ENCODE results near the gene LRRC15. TPM values are rescaled to one million over a fixed set of nuclear protein-coding genes. Genes with fewer than 3 reads are reported as not detected.

LRRC15 gene
- total and polyA plus RNA-seq, 2 experiments from 2014 or later = not detected

DNA sequence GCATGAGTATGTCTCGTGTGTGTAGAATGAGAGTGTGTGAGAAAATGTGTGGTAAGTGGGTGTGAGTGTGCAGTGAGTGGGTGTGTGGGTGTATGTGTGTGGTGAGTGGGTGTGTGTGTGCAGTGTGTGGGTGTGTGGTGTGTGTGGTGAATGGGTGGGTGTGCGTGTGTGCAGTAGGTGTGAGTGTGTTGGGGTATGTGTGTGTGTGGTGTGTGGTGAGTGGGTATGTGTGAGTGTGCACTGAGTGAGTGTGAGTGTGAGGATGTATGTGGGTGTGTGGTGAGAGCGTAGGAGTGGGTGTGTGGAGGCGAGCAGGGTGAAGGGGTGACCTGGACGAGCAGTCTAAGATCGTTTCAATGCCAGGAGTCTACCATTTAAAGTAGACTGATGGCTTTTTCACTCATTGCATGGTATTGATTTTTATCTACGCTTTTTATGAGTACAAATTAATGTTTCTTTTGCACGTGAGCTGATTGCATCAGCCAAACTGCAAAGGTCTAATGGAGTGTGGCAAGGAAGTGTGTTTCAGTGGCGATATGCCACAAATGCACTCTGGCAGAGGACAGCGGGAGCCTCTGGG is 16.8 kb downstream of the LRRC15 start:
- H3K9me3 ChIP-seq (ENCODE audit: low read depth) = no peaks in the 10 kb centered on the region
- 89% methylated on average over 10 of the region's 10 CpGs for WGBS (ENCODE audit: low lambda C conversion rate, missing lambda C conversion rate)
- H2AFZ ChIP-seq = no peak overlapping the region
- H3K36me3 ChIP-seq (replicated peaks; ENCODE audit: insufficient read depth, low read depth) = no peaks in the 10 kb centered on the region
- H4K20me1 ChIP-seq (ENCODE audit: insufficient read depth, poor library complexity, severe bottlenecking) = no peaks in the 10 kb centered on the region
- DNase-seq (ENCODE audit: low spot score) = no peak
- peaks cover 2% of the 10 kb centered on the region for H3K4me1 ChIP-seq (ENCODE audit: insufficient read depth)
- H3K27me3 ChIP-seq = no peaks in the 10 kb centered on the region
- H3K4me3 ChIP-seq = no peak overlapping the region
- H3K9me2 ChIP-seq (replicated peaks; ENCODE audit: insufficient read depth) = no peaks in the 10 kb centered on the region
- no peak overlapping the region for H3K4me2 ChIP-seq
- H3K27ac ChIP-seq = no peak overlapping the region
- H3K79me2 ChIP-seq = no peaks in the 10 kb centered on the region
- no peak for TF ChIP-seq EZH2phosphoT487 (IDR thresholded peaks at IDR 0.05; ENCODE audit: low read depth, severe bottlenecking, unreplicated experiment)
- TF ChIP-seq CTCF (IDR thresholded peaks at IDR 0.05; ENCODE audit: poor library complexity) = no peak
- no peak for TF ChIP-seq EZH2 (IDR thresholded peaks at IDR 0.05; ENCODE audit: borderline replicate concordance)

GRCh38 chr3:194351952-194352536 is 17.5 kb downstream of the LRRC15 start:
- no peak overlapping the region for H3K4me2 ChIP-seq
- no peaks in the 10 kb centered on the region for H4K20me1 ChIP-seq (ENCODE audit: insufficient read depth, poor library complexity, severe bottlenecking)
- WGBS (ENCODE audit: low lambda C conversion rate, missing lambda C conversion rate) = 100% methylated on average over 12 of the region's 14 CpGs
- DNase-seq (ENCODE audit: low spot score) = no peak
- no peaks in the 10 kb centered on the region for H3K27me3 ChIP-seq
- no peaks in the 10 kb centered on the region for H3K79me2 ChIP-seq
- H3K4me3 ChIP-seq = no peak overlapping the region
- peaks cover 2% of the 10 kb centered on the region for H3K4me1 ChIP-seq (ENCODE audit: insufficient read depth)
- no peak for TF ChIP-seq CTCF (IDR thresholded peaks at IDR 0.05; ENCODE audit: poor library complexity)
- TF ChIP-seq EZH2 (IDR thresholded peaks at IDR 0.05; ENCODE audit: borderline replicate concordance) = no peak
- TF ChIP-seq EZH2phosphoT487 (IDR thresholded peaks at IDR 0.05; ENCODE audit: low read depth, severe bottlenecking, unreplicated experiment) = no peak
- no peak overlapping the region for H3K27ac ChIP-seq
- no peaks in the 10 kb centered on the region for H3K36me3 ChIP-seq (replicated peaks; ENCODE audit: insufficient read depth, low read depth)
- H3K9me2 ChIP-seq (replicated peaks; ENCODE audit: insufficient read depth) = no peaks in the 10 kb centered on the region
- H2AFZ ChIP-seq = no peak overlapping the region
- H3K9me3 ChIP-seq (ENCODE audit: low read depth) = no peaks in the 10 kb centered on the region

GRCh38 chr3:194351080-194351672 is 18.4 kb downstream of the LRRC15 start, which contains the start of gene CPN2:
Gene CPN2, minus strand, starts transcription at chr3:194351328. Its CDS starts 8,626 bp downstream, at chr3:194342702.
- TF ChIP-seq EZH2 (IDR thresholded peaks at IDR 0.05; ENCODE audit: borderline replicate concordance) (no peak), EZH2phosphoT487 (IDR thresholded peaks at IDR 0.05; ENCODE audit: low read depth, severe bottlenecking, unreplicated experiment) (no peak), CTCF (IDR thresholded peaks at IDR 0.05; ENCODE audit: poor library complexity) (no peak)
- no peak within 1 kb of the TSS for H3K27ac ChIP-seq
- no peak within 1 kb of the TSS for H3K4me2 ChIP-seq
- no peaks in the 10 kb centered on the region for H3K9me2 ChIP-seq (replicated peaks; ENCODE audit: insufficient read depth)
- H3K4me1 ChIP-seq (ENCODE audit: insufficient read depth) = peaks cover 2% of the 10 kb centered on the region
- WGBS (ENCODE audit: low lambda C conversion rate, missing lambda C conversion rate) = 92% methylated on average over 24 of the region's 24 CpGs
- no peak within 1 kb of the TSS for H2AFZ ChIP-seq
- H3K27me3 ChIP-seq = no peaks in the 10 kb centered on the region
- no peak for DNase-seq (ENCODE audit: low spot score)
- no peaks in the 10 kb centered on the region for H4K20me1 ChIP-seq (ENCODE audit: insufficient read depth, poor library complexity, severe bottlenecking)
- no peaks in the 10 kb centered on the region for H3K36me3 ChIP-seq (replicated peaks; ENCODE audit: insufficient read depth, low read depth)
- H3K9me3 ChIP-seq (ENCODE audit: low read depth) = no peaks in the 10 kb centered on the region
- no peak within 1 kb of the TSS for H3K4me3 ChIP-seq
- no peaks in the 10 kb centered on the region for H3K79me2 ChIP-seq

All from hepatocyte (in vitro differentiated cells).